HUDEP-2 (cell line): ENCODE data around the gene CTSZ.
"Not testable (repeated sequence)": the region's sequence is repeated elsewhere in the genome, so short reads cannot be mapped to it uniquely, and the experiment has no call there.

Experiments
- DNase-seq, 76 experiments: peaks; one replicate each; lab custom pipeline; 2025; ENCODE audit not compliant: unreplicated experiment in 76 of 76; lab: John Stamatoyannopoulos, UW

The CTSZ gene

GRCh38 chr20:59006864-59007664 lies at the start of gene CTSZ:
TSS of gene CTSZ (minus strand) at chr20:59007254. CDS start at chr20:59007128, 126 bp downstream.
- DNase-seq, result peak in 43 of 76 experiments; percentile 5 to 66 (median 34)

- DNase-seq, result peak in 1 of 76 experiments; percentile 4
Observed at GRCh38 chr20:59055302-59055701, 48.2 kb upstream of the CTSZ start.

GRCh38 chr20:59051666-59052185 lies 44.7 kb upstream of the CTSZ start:
- DNase-seq, result no peak

GRCh38 chr20:59050437-59050836 lies 43.4 kb upstream of the CTSZ start:
- DNase-seq, result no peak

- no peak for DNase-seq
Observed at GRCh38 chr20:59048681-59049030, 41.6 kb upstream of the CTSZ start.

DNA sequence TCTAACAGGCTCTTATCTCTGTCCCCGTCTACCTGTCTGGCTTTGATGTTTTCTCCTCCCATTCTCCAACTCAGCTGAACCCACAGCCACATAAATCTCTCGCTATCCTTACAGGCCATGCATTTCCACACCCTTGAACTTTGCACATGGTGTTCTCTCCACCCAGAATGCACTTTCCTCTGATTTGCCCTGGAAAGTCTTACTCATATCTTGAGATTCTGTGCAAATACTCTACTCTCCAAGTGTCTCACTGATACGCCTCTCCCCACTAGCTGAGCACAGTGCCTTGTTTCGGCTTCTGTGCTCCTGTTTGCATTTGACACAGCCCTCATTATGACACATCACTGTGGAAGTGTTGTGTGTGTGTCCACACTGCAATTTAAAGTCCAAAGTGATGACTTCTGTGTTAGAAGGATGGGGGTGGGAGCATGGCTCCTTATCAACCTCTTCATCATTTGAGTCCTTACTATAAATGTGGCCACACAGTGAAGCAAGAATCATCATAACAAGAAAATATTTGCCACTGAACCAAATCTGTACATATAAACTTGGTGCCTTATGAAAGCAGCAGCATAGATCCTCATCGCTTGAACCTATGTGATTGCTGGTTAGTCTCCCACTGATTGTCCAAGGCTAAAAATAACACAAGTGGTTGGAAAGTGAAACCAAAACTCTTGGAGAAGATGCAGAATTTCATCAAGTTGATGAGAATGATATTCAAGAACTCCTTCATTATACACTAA lies 41.1 kb upstream of the CTSZ start:
- DNase-seq, result peak in 12 of 76 experiments; percentile 7 to 34 (median 14)

DNA sequence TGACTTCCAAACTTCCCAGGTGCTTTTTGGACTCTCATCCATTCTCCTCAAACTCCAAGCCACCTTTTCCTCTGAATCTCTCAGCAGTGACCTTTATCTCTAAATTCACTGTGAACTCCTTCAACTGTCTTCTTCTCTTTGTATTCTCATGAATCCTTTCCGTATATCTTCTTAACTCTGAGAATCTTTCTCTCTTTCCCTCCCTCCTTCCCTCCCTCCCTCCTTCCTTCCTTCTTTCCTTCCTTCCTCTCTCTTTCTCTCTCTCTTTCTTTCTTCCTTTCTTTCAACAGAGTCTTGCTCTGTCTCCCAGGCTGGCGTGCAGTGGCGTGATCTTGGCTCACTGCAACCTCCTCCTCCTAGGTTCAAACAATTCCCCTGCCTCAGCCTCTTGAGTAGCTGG lies 39.8 kb upstream of the CTSZ start:
- no peak for DNase-seq

DNA sequence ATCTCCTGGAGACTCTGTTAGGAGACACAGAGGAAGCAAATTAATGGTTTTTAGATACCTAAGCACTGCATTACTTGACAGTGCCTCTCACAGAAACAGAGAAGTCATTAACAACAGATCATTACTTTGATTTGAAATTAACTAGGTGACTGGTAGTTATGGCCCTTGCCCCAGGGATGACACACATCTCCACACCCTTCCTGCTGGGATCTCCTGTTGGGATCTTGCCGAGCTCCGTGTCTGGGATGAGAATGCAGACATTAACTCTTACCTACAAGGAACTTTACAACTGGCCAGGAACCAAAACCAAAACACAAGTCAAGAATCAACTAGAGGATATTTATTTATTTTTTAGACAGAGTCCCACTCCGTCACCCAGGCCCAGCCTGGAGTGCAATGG lies 37.7 kb upstream of the CTSZ start:
- DNase-seq, result no peak

- no peak for DNase-seq
Observed at GRCh38 chr20:59044295-59044694, 37.2 kb upstream of the CTSZ start.

GRCh38 chr20:59043698-59044097 lies 36.6 kb upstream of the CTSZ start:
- no peak for DNase-seq

- DNase-seq, result peak in 74 of 76 experiments; percentile 33 to 94 (median 88)
Observed at GRCh38 chr20:59042796-59043631, 36.0 kb upstream of the CTSZ start.

- DNase-seq, result peak in 13 of 76 experiments; percentile 12 to 64 (median 41)
Observed at GRCh38 chr20:59042151-59042795, 35.2 kb upstream of the CTSZ start, which contains the start of gene PRELID3B. TSS of gene PRELID3B (minus strand) at chr20:59042786. CDS start at chr20:59042730, 56 bp downstream.

DNA sequence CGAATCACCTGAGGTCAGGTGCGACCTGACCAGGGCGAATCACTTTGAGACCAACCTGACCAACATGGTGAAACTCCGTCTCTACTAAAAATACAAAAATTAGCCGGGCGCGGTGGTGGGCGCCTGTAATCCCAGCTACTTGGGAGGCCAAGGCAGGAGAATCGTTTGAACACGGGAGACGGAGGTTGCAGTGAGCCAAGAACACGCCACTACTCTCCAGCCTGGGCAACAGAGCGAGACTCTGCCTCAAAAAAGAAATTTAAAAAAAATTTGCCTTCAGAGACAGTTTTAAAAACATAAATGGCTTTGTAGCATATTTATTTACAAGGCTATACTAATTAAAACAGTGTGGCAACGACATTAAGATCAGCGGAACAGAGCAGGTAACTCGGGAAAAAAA lies 34.4 kb upstream of the CTSZ start:
- not testable (repeated sequence) for DNase-seq

DNA sequence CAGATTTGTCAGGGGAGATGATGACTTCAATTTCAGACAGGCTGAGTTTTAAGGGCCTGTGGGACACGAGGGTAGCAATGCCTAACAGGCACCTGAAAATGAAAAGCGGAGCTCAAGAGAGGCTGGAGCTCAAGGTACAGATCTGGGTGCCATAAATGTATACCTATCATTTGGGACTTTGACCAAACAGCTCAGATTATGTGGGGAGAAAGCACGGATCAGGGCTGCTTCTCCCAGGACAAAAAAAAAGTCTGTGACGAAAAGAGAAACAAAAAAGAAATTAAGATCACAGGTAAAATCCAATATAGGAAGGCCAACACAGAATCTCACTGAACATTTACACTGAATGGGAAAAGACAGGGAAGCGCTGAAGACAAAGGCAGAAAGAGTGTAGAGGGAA lies 33.6 kb upstream of the CTSZ start:
- no peak for DNase-seq

GRCh38 chr20:59039233-59039632 lies 32.2 kb upstream of the CTSZ start:
- DNase-seq, result no peak

DNA sequence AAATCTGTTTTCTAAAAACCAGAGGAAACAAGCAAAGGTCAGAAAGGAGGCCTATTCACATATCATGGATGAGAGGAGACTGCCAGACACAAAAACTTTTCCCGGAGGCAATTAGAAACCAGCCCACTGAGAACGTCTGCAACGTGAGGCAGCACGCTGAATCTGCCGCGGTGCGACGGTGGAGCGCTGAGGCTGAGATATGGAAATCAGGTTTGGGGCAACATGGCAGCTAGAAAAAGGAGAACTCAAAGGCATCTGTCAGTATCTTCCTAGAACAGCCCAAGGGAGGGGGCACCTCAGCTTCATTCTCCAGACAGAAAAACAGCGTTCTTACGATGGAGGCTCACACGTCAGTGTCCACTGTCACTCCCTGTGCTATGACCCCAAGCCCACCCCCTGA lies 30.3 kb upstream of the CTSZ start:
- no peak for DNase-seq

DNA sequence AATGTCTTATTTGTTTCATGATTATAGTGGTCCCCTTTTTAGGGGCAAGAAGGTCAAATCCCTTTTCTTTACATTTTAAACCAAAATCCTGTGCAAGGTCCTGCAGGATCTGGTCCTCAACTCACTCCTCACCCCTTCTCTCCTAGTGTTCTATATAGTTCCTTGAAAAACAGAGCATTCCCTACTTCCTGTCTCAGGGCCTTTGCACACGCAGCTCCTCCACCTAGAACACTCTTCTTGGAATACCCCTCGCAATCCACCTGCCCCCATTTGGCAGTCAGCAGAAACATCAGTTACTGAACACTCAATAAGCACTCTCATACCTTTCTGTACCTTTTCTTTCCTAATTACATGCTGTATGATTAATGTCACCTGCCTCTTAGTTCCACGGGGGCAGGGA lies 28.3 kb upstream of the CTSZ start:
- DNase-seq, result no peak

GRCh38 chr20:59033616-59034165 lies 26.6 kb upstream of the CTSZ start:
- DNase-seq, result no peak

DNA sequence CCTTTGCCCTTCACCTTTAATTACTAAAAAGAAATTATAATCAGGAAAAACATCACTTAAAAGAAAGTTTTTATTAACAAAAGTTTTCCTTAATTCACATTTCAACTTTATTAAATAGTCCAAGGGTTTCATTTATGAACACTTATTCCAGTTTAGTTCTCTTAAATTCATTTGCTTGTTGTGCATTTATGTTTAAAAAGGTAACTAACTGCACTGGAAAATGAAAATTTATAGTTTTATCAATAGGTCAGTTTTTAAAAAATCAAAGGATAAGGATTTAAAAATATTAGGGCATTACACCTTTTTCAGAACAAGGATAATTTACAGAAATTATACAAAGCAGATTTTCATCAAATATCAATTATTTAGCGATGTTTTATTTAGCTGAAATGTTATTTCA lies 26.0 kb upstream of the CTSZ start:
- DNase-seq, result no peak

- no peak for DNase-seq
Observed at GRCh38 chr20:59032713-59033059, 25.6 kb upstream of the CTSZ start.
